MM.1S (cell line): ENCODE results near the gene BRI3.

Experiments used
- CTCF ChIP-seq: fragments of 300-600 bp; sonication (generic); IDR thresholded peaks from 2 replicates; pipeline ENCODE4 v1.5.1; 2016; ENCODE audit warnings: antibody characterized with exemption, low read length, mixed read lengths
- EZH2 ChIP-seq: fragments of 300-600 bp; sonication (generic); optimal IDR thresholded peaks from 2 replicates; pipeline ENCODE3; 2017; ENCODE audit warnings: low read depth, mild to moderate bottlenecking, antibody characterized with exemption, low read length, mixed read lengths

- TF ChIP-seq CTCF (no peak), EZH2 (no peak)
These were observed 39.8 kb downstream of the BRI3 start for GRCh38 chr7:98321301-98321700.
